ENCODE results near the gene SPSB4.
"Not testable (repeated sequence)": the region's sequence is repeated elsewhere in the genome, so short reads cannot be mapped to it uniquely, and the experiment has no call there.

The SPSB4 gene

DNA sequence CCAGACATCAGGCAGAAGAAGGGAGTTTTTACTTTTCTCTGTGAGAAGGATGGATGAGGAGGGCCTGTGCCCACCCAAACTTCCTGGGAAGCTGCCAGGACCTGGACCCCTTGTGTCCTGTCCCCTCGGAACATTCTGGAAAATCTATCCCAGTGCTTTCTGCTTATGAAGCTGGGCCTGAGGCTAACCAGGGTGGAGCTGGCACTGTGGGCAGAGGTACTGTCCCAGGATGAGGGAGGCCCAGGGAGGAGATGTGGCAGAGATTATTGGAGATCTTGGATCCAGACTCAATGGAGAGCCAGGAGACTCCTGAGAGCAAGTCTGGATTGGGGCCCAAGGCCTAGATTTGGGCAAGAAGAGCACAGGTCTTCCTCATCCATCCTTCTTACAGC lies 44.4 kb downstream of the SPSB4 start:
- no peak for DNase-seq (ENCODE audit: low read depth)

DNA sequence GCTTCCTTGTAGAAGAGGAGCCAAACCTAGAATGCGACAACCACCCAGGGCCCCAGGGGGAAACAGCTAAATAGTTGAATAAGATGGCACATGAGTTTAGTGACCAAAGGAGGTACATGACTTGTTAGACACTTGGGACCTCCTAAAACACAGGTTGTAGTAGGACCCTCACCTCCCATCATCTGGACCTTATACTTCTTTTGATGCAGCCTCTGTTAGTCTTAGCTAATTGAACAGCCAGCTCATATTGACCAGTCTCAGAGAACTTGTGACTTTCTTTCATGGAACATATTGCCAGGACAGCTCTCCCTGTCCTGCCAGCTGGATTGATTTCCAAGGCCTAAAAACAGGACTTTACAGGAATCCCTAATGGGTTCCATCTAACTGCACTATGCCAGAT lies 45.0 kb downstream of the SPSB4 start:
- DNase-seq (ENCODE audit: low read depth) = no peak

DNA sequence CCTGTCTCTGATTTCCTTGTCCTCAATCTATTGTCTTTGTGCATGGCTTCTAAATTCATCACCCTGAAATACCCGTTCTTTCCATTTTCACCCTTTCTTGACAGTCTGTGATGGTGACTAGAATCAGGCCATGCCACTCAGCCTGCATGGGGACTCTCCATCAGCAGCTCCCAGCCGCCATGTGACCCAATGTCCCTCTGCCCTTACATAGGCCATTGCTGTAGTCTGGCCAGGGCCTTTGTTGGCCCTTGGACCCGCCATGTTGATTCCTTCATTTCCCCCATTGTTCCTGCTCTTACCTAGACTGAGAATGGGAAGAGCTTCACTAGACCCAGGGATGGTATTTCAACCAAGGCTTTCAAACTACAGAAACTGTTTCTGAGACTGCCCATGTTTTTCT lies 45.8 kb downstream of the SPSB4 start:
- no peak for DNase-seq (ENCODE audit: low read depth)

DNA sequence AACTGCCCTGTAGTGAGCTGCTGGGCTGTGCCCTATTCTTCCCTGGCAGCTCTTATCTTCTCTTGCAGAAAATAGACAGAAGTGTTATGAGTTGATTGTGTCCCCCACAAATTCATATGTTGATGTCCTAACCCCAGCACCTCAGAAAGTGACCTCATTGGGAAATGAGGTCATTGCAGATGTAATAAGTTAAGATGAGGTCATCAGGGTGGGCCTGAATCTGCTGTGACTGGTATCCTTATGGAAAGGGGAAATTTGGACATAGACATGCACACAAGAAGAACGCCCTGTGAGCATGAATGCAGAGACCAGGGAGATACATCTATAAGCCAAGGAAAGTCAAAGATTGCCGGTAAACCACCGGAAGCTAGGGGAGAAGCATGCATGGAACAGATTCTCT lies 49.0 kb downstream of the SPSB4 start:
- DNase-seq (ENCODE audit: low read depth) = no peak

DNA sequence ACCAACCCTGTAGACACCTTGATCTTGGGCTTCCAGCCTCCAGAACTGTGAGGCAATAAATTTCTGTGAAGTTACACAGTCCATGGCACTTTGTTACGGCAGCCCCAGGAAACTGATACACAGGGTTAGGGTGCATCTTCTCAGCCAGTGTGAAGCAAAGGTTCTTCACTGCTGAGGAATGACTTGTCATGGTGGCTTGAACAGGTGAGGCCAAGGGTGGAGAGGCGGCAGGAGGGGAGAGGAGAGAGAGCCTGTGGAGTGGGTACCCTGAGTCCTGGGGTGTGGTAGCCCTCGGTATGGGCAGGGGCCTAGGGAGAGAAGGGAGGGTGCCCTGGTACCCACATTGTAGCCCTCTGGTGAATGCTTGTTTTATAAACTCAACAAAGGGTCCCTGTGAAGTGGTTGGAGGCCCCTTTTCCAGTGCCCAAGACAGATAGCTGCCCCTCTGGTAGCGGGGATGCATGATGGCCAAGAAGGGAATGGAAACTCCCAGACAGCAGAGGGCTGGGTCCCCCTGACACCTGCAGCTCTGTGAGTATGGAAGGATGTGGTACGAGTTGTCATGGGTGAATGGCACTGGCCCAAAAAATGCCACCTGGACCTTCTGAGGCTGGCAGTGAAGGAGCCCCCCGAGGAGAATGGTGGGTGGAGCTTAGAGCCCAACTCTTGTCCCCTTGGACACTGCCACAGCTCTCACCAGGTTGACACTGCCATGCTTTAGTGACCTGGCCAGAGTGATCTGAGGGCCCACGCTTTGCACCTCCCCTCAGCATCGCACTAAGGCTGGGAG lies 49.6 kb downstream of the SPSB4 start:
- DNase-seq (ENCODE audit: low read depth) = no peak

DNA sequence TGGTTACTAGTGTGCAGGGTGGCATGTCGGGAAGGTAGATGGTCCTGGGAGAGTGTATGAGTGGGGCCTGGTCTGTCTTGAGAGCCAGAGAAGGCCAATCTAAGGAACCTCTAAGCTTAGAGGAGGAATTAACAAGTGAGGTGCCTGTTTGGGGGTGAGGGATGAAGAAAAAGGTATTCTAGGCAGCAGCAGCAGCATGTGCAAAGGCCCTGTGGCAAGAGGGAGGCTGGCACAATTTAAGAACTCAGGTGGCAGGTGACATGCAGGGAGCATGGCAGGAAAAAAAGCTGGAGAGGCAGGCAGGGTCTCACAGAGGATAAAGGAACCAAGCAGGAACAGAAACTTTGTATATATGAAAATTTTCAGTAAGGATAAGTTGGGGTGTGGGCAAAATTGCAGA lies 51.2 kb downstream of the SPSB4 start:
- DNase-seq (ENCODE audit: low read depth) = no peak

DNA sequence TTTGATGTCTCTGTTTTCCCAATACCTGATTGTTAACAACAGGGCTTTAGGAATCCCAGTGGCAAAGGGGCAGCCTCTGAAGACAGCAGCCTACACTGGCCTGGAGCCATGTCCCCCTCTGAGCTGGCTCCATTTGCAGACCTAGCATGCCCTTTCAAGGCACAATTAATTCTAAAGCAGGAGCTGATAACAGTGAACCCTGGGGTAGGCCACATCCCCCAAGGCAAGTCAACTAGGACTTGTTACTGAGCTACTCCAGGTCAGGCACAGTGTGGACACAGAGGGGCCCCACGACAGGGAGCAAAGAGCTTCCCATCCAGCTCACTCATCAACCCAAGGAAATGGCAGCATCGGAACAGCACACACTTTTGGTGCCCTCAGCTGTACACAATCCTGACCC lies 51.9 kb downstream of the SPSB4 start:
- no peak for DNase-seq (ENCODE audit: low read depth)

DNA sequence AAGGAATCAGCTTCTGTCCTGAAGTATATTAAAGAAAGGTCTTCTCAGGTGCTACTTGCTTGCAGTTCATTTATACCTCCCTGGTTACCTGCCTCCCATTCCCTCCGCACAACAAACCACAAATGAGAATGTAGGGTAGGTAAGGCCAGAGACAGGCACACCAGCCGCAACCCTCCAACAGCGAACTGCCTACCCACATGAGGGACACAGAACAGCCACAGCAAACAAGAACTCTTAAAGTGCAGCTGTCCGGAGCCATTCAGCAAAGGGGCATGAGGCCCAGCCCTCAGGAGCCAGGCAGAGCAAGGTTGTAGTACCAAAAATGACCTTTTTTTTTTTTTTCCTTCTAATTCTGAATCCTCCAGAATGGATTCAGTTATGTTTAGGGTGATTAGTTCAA lies 52.4 kb downstream of the SPSB4 start:
- no peak for DNase-seq (ENCODE audit: low read depth)

DNA sequence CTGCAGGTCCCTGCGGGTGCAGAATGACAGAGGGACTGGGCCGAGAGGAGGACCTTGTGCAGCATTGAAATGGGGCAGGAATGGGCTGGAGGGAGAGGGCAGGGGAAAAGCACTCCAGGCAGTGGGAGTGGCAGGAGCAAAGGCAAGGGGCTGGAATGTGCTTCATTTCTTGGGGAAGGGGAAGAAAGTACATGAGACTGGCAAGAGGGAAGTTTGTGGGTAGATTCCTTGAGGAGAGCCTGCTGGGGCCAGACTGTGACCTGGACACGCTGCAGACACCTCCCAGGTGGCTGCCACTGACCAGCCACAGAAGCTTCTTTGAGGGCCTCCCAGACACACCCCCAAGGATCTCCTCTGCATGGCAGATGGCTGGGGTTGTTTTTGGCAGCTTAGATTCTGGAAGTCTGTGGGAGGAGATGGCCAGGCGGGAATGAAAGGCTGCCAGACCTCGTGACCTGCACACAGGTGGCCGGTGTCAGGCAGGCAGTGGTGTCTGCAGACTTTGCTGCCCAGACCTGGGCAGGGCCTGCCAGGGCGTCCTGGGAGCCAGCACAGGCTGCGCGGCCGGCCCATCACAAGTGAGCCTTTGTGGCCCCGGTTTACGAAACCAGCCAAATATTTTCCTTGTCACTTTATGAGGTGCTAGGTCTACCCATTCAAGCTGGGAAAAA lies 53.1 kb downstream of the SPSB4 start:
- no peak for DNase-seq (ENCODE audit: low read depth)

DNA sequence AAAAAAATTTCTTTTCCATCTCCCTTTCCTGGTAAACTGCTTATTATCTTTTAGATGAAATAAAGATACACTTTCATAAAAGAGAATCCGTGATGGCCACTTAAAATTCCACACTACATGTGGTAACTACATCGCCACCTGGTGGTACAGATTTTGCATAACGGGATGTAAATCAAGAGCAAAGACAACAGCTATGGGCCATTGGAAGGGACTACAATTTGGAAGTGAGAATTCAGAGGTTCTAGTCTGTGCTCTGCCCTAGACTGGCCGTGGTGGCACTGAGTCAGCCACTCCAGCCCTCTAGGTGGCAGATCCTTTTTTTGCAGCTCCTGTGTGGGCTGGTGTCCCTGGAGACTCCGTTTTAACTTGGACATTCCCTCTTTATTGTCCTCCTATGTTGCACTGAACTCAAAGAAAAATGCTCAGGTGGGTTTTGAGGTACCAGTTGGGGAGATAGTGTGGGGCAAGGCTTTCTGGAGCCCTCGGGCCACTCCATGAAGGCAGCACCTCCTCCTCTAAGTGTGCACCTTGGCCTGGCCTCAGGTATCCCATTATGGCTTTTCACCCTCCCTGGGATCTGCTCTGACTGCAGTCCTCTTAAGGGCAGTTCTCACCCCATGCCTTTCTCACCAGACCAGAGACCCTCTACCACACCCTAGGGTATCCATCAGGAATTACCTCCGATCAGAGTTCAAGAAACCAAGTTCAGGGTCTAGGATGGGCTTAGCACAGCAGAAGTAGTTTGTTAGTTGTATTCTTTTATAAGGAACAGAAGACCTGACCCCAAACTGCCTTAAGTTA lies 54.9 kb downstream of the SPSB4 start:
- DNase-seq (ENCODE audit: low read depth) = no peak

DNA sequence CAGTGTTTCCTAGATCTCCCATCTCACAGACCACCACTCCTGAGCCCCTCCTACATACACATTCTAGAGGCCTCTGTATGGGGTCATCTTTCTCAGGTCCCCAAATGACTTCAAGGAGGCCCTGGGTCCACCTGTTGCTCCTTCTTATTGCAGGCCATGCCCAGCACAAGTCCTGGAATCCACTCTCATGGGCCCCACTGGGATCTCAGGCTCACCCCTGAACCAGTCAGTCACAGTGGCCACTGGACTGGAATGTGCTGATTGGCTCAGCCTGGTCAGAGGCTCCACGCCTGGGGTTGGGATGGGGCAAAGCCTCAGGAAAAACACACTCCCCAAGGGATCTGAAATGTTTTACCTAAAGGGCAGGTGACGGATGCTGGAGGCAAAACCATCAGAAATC lies 55.7 kb downstream of the SPSB4 start:
- no peak for DNase-seq (ENCODE audit: low read depth)

DNA sequence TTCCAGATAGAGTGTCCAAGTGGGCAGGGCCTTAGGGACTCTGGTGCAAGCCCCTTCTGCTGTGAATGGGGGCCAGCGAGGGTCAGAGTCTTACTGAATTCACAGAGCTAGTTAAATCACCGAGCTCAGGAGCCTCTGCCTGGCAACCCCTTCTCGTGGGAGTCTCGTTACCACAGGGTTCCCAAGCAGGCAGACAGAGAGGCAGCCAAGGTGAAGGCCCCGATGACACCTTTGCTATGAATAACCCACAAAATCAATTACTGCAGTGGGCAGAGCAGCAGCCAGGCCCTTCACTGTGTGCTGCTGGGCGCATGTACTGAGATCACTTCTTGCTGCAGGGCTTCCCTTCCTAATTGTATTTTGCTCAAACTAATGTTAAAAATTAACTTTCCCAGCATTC lies 56.9 kb downstream of the SPSB4 start:
- DNase-seq (ENCODE audit: low read depth) = no peak

DNA sequence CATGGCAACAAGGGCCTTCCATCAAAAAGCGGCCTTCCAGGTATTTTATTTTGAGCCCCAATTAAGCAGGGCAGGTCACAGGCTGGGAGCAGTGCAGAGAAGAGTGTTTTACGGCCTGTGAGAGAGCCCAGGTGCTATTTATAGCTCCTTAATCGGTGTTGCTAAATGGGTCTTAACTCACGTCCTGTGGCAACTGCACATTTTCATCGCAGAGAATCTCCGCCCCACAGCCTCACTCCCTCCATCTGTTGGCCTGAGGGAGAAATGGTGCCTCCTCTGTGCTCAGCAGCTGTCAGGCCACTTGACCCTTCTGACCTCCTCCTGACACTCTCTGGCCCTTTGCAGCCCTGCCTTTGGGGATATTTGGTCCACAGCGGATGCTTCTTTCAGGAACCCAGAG lies 58.6 kb downstream of the SPSB4 start:
- no peak for DNase-seq (ENCODE audit: low read depth)

DNA sequence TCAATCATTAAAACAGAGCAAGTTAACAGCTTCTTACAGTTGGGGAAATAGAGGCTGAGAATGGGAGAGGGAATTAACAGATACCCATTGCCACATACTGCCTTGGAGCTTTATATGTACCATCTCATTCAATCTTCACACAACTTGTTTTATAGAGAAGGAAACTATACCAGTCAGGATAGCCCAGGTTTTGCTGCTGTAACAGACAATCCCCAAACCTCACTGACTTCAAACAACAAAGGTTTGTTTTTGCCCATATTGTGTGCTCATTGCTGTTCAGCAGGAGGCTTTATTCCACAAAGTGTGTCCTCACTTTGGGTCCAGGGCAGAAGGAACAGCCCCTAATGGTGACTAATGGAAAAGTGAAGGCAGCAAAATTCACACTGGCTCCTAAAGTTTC lies 59.2 kb downstream of the SPSB4 start:
- no peak for DNase-seq (ENCODE audit: low read depth)

DNA sequence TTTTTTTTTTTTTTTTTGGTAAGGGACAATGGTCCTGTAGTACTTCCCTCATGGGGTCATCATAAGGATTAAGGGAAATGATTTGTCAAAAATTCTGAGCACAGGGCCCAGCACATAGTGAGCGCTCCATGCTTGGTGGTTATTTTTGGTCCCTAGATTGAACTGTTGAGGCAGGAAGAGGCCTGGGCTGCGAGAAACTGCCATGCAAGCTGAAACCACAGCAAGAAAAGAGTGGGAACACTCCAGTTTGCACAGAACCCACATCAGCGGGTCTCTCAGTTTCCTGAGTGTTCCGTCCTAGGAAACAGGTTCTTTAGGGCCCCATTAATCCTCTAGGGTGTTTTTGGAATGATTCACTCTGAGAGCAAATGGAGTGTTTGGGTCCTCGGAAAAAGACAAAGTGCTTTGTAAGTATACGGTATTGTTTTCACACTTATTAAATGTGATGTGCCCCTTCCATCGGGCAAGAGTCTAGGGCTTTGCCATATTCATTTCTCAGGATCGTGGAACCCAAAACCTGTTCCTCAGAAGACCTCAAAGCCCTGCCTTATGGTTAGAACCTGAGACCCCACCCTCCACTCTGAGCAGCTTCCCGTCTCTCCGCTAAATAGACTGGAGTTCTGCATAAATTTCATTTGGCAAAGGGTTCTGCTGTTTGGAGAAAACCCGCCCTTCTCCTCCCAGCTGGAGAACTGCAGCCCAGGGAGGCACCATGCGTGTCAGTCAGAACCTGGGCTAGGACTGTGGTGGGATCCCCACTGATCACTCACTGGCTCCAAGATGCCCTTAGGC lies 60.4 kb downstream of the SPSB4 start:
- DNase-seq (ENCODE audit: low read depth) = no peak

DNA sequence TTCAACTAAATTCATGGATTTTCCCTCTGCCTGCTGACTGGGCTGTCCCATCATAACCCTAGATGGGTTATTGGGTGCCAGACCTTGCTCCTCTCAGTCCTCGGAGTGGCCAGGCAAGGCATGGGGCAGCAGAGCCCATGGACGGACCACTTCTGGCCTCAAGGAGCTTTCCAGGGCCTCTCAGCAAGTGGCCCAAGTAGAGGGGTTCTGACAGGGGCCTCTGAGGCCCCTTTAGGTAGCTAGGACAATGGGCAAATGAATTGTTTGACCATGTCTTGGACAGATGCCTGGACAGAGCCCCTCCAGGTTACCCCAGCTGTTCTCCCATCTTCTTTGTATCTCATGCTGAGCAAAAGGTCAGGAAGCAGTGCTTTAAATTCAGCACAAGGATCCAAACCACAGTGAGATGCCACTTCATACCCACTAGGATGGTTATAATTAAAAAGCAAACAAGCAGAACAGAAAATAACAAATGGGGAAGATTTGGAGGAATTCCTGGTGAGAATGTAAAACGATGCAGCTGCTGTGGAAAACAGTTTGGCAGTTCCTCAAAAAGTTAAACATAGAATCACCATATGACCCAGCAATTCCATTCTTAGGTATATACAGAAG lies 61.6 kb downstream of the SPSB4 start:
- DNase-seq (ENCODE audit: low read depth) = no peak

DNA sequence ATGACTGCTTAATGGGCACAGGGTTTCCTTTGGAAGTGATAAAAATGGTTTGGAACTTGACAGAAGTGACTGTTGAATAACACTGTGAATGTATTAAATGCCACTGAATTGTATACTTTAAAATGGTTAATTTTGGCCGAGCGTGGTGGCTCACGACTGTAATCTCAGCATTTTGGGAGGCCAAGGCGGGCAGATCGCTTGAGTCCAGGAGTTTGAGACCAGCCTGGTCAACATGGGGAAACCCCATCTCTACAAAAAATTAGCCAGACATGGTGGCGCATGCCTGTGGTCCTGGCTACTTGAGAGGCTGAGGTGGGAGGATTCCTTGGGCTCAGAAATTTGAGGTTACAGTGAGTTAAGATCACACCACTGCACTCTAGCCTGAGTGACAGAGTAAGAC lies 62.5 kb downstream of the SPSB4 start:
- DNase-seq (ENCODE audit: low read depth) = not testable (repeated sequence)

DNA sequence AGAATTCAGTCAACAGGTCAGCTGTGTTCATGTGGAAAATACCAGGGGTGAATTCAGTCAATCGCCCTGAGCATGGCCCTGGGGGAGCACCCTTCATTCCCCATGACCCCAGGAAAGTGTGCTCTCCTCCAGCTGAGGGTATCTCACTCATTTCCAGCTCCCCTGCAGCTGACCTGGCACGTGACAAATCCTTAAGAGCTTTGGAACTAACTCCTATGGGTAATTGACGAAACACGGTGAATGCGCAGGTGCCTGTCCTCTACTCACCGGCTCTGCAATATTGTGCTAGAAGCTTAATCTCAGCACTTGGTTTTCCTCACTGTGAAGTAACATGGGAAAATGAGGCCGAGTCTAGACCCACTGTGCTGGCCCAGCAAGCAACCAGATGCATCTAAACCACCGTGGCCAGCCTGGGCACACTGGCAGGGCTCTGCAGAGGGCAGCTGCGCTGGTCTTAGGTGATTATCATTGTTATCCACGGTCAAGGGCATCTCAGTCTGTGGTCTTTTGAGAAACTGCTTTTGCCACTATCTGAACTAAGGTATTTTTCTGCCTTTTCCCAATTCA lies 63.1 kb downstream of the SPSB4 start:
- no peak for DNase-seq (ENCODE audit: low read depth)

DNA sequence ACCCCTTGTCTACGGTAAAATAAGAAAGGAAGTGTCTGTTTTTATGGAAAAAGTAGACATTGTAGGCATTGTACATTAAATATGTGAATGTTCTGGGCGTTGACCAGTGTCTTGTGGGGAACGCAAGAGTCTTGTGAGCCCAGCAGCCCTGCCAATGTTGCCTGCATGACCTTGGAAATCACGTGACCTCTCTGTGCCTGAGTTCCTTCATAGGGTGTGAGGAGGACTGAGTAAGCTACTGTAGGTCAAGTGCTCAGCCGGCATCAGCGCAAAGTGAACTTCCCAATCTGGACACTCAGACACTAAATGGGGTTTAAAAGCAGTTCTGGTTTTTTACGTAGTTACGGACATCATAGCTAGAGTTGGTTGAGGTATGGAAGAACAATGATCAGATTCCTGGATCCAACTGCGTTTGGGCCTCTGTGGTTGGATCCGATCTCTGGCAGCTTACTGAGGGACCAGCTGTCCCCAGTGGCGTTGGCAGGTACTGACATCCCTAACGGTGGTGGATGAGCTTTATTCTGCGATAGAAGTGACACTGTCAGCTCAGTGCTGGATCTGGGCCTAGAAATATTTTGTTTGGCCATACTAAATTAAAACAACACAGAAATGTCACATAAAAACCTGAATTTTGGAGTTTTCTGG lies 63.8 kb downstream of the SPSB4 start:
- DNase-seq (ENCODE audit: low read depth) = no peak

DNA sequence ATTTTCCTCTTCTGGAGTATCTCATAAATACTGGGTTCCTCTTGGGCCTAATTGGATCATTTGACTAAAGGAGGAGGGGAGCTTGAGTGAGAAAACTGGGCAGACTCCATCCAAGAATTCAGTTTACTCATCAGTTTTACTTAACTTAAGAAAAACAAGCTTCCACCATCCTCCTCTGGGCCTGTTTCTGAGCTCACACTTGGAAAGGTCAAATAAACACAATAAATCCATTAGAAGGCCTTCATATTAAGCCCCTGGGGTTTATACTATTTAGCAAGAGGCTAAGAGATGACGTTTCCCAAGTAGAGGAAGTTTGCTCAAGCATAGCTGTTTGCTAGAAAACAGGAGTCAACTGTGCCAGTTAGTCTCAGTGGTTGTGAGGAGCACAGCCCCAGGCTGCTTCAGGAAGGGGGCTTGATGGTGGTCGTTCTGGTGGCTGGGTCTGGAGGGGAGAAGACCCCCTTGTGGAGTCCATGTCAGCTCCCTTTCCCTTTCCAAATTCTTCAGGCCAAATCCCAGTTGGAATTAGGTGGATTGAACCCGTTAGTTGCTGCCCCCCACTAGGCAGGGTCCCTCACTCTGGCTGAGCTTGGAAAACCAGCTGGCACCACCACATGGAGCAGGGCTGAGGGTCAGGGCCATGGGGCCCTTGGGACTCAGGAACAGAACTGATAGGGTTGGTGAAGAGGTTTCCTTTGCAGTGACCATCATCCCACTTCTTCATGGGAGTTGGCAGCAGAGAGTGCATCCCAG lies 64.8 kb downstream of the SPSB4 start:
- DNase-seq (ENCODE audit: low read depth) = no peak

Data from stimulated activated CD8-positive, alpha-beta memory T cell treated with anti-CD3 and anti-CD28 coated beads, Interleukin-12 subunit alpha, Interleukin-12 subunit beta, amount 100 ng/mL, for 4 hours (primary cell).